Measurements from ENCODE around the gene ADISSP. TPM values are rescaled to one million over a fixed set of nuclear protein-coding genes. Genes with fewer than 3 reads are reported as not detected.

The ADISSP gene
- total and polyA plus RNA-seq, 11 donors = 7.8 to 22.2 (median 13.7) TPM

DNA sequence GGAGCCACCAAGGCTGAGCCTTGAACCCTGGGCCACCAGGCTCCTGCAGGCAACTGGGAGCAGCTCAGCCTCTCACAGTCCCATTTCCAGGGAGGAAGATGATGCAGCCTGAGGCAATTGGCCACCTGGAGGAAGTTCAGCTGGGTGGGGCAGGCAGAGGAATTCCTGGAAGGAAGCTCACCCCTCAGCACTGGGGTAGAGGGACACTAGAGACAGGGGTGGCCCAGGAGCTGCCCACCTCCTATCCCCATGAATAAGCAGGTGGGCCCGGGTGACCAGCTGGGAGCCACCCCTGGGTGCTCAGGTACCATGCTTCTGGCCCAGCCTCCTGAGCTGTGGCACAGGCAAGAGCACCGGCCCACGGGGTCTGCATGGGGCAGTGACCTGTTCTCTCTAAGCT is 38.7 kb downstream of the ADISSP start:
- intact Hi-C loops (cut with DNase I) = no loop called here
- DNase-seq (peak in 2 of 5 donors; percentile 30 to 42), ATAC-seq (peak in 2 of 4 donors; percentile 12 to 29)
- TF ChIP-seq POLR2A (IDR thresholded peaks at IDR 0.05) = no peak
- TF ChIP-seq CTCF (IDR thresholded peaks at IDR 0.05) = no peak
- Histone ChIP-seq H3K4me3 (no peak overlapping the region), H3K27ac (peak overlapping the region in 10 of 12 donors; percentile 33 to 96 (median 71)), H3K27me3 (peaks cover 0 to 22% (median 0%) of the 10 kb centered on the region in 9 donors), H3K9me3 (no peaks in the 10 kb centered on the region), H3K36me3 (no peaks in the 10 kb centered on the region), H3K4me1 (peaks cover 0 to 54% (median 37%) of the 10 kb centered on the region in 12 donors)
- 60 to 76% (median 70%) methylated on average over 2 to 3 of the region's 3 CpGs for WGBS, 4 donors

DNA sequence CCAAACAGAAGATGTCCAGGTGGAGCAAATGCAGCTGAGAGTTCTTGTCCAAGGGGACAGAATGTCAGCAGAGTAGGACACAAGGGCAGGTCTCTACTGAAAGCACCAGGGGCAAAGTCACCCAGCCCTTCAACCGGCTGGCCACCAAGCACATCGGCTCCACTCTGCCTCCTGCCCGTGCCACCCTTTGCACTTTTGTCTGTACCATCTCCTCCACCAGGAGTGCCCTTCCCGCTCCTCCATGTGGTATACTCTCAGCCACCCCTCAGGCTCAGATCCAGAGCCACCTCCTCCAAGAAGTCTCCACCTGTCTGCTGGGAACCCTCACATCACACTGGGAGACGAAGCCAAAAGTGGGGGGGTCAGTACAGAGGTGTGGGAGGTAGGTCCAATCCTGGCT is 39.2 kb downstream of the ADISSP start:
- Histone ChIP-seq H3K27ac (peak overlapping the region in 11 of 12 donors; percentile 33 to 96 (median 68)), H3K27me3 (peaks cover 0 to 20% (median 0%) of the 10 kb centered on the region in 9 donors)
- intact Hi-C loops (cut with DNase I) = no loop called here

DNA sequence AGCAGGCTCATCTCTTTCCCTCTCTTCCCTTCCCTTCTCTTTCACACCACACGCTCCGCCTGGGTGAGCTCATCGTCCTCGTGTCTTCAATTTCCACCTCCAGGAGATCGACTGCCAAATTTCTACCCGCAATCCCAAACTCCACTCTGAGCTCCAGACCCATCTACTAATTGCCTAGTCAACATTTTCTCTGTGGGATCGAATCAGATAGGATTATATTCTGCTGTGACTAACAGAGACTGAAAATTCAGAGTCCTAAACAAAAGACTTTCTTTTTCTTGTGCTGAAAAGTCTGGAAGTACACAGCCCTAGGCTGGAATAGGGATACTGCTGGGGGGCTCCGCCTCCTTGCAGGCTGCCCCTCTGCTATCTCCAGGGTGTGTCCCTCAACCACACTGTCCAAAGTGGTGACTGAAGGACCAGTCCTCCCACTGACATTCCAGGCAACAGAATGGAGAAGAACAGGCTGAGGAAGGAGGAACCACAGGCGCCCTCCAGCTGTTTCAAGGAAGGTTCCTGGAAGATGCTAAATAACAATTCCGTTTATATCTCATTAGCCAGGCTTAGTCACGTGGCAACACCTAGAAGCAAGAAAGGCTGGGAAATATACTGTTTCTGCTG is 40.0 kb downstream of the ADISSP start:
- no peaks in the 10 kb centered on the region for H3K36me3 ChIP-seq
- H3K27me3 ChIP-seq = peaks cover 0 to 14% (median 0%) of the 10 kb centered on the region in 9 donors
- peak overlapping the region in 11 of 12 donors; percentile 33 to 96 (median 68) for H3K27ac ChIP-seq
- peak overlapping the region in 4 of 12 donors; percentile 8 to 28 (median 16) for H3K4me3 ChIP-seq
- H3K4me1 ChIP-seq = peaks cover 0 to 51% (median 37%) of the 10 kb centered on the region in 12 donors
- 30 to 43% (median 40%) methylated on average over 11 of the region's 11 CpGs for WGBS, 4 donors
- no peak for TF ChIP-seq CTCF (IDR thresholded peaks at IDR 0.05)
- TF ChIP-seq POLR2A (IDR thresholded peaks at IDR 0.05) = no peak
- intact Hi-C loops (cut with DNase I) = no loop called here
- ATAC-seq (peak; percentile 16 to 53 (median 44)), DNase-seq (peak in 2 of 5 donors; percentile 40 to 46)
- H3K9me3 ChIP-seq = no peaks in the 10 kb centered on the region

More for the DNA sequence above, 39.2 kb downstream of the ADISSP start:
- Histone ChIP-seq H3K4me3 (no peak overlapping the region), H3K4me1 (peaks cover 0 to 51% (median 37%) of the 10 kb centered on the region in 12 donors), H3K9me3 (no peaks in the 10 kb centered on the region), H3K36me3 (no peaks in the 10 kb centered on the region)
- no peak for ATAC-seq
- no peak for TF ChIP-seq CTCF (IDR thresholded peaks at IDR 0.05)
- no peak for TF ChIP-seq POLR2A (IDR thresholded peaks at IDR 0.05)
- 71 to 88% (median 86%) methylated on average over 3 to 5 of the region's 5 CpGs for WGBS, 4 donors
- DNase-seq = peak in 2 of 5 donors; percentile 10 to 40

DNA sequence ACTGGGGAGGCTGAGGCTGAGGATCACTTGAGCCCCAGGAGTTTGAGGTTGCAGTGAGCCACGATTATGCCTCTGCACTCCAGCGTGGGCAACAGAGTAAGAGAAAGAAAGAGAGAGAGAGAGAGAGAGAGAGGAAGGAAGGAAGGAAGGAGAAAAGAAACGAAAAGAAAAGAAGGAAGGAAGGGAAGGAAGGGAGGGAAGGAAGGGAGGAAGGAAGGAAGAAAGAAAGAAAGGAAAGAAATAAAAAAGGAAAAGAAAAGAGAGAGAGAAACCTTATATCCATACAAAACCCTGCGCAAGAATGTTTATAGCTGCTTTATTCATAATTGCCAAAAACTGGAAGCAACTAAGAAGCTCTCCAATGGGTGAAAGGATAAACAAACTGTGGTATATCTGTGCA is 43.2 kb downstream of the ADISSP start:
- Histone ChIP-seq H3K27me3 (peaks cover 0 to 12% (median 0%) of the 10 kb centered on the region in 9 donors), H3K27ac (no peak overlapping the region), H3K36me3 (no peaks in the 10 kb centered on the region), H3K4me1 (peaks cover 0 to 24% (median 20%) of the 10 kb centered on the region in 12 donors), H3K4me3 (no peak overlapping the region), H3K9me3 (no peaks in the 10 kb centered on the region)
- intact Hi-C loops (cut with DNase I) = no loop called here
- WGBS, 4 donors = 74 to 77% (median 75%) methylated on average over 4 of the region's 4 CpGs
- TF ChIP-seq POLR2A (IDR thresholded peaks at IDR 0.05) (no peak), CTCF (IDR thresholded peaks at IDR 0.05) (no peak)
- no peak for DNase-seq
- no peak for ATAC-seq

Measured in heart left ventricle (tissue), 16 donors.